ENCODE data around the gene WWTR1.

Gene WWTR1

GRCh38 chr3:149490260-149490971 is 167.4 kb downstream of the WWTR1 start:
- DNase-seq: no peak

- peak; percentile 10 to 35 for DNase-seq
Observed at GRCh38 chr3:149489060-149489690, 168.7 kb downstream of the WWTR1 start.

GRCh38 chr3:149487598-149488197 is 170.1 kb downstream of the WWTR1 start:
- DNase-seq: peak; percentile 23 to 33

GRCh38 chr3:149486726-149487125 is 171.1 kb downstream of the WWTR1 start:
- no peak for DNase-seq

- DNase-seq: no peak
Observed at GRCh38 chr3:149481491-149481890, 176.3 kb downstream of the WWTR1 start.

GRCh38 chr3:149481056-149481455 is 176.8 kb downstream of the WWTR1 start:
- peak; percentile 82 to 89 for DNase-seq

GRCh38 chr3:149480326-149481017 is 177.4 kb downstream of the WWTR1 start:
- peak; percentile 91 for DNase-seq

- DNase-seq: no peak
Observed at GRCh38 chr3:149479621-149480325, 178.1 kb downstream of the WWTR1 start.

GRCh38 chr3:149476225-149476624 is 181.6 kb downstream of the WWTR1 start:
- DNase-seq: peak; percentile 60 to 81

GRCh38 chr3:149475451-149476060 is 182.3 kb downstream of the WWTR1 start:
- no peak for DNase-seq

- DNase-seq: no peak
Observed at GRCh38 chr3:149474250-149474817, 183.5 kb downstream of the WWTR1 start, which contains the start of gene TM4SF4. Gene TM4SF4 (plus strand): TSS chr3:149474697. CDS start chr3:149474878, 181 bp downstream.

- DNase-seq: peak; percentile 53 to 56
Observed at GRCh38 chr3:149473357-149474249, 184.2 kb downstream of the WWTR1 start.

- no peak for DNase-seq
Observed at GRCh38 chr3:149472030-149472797, 185.6 kb downstream of the WWTR1 start.

- DNase-seq: no peak
Observed at GRCh38 chr3:149470381-149470780, 187.4 kb downstream of the WWTR1 start.

- no peak for DNase-seq
Observed at GRCh38 chr3:149468504-149469212, 189.2 kb downstream of the WWTR1 start.

All from AML-193 (cell line).